ENCODE measurements around the gene MSS51.

Gene MSS51

DNA sequence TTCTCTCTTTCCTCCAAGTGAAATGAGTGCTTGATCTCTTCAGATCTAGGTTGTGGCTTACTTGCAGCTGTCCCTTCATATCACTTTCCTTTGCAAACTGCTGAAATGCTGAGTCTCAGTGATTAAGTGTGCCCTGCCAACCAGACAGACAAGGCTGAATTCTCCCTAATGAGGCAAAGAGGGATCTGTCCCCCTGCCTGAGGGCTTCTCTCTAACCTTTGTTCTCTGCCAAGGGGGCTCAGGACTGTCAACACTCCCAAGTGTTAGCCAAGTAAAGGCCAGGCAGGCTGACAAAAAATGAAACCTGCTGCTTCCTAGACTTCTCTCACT, at the start of gene MSS51:
MSS51 (minus strand) TSS at position 24 of the 330 bp plus-strand sequence. CDS start 5,277 bp downstream, outside the sequence.
- no peak for DNase-seq (ENCODE audit: low spot score)

- peak; percentile 39 for DNase-seq (ENCODE audit: low spot score)
Measured at GRCh38 chr10:73480158-73480557, 46.8 kb upstream of the MSS51 start.

GRCh38 chr10:73478636-73479035, 45.3 kb upstream of the MSS51 start:
- DNase-seq (ENCODE audit: low spot score), result no peak

- DNase-seq (ENCODE audit: low spot score), result no peak
Measured at GRCh38 chr10:73471226-73471625, 37.9 kb upstream of the MSS51 start.

DNA sequence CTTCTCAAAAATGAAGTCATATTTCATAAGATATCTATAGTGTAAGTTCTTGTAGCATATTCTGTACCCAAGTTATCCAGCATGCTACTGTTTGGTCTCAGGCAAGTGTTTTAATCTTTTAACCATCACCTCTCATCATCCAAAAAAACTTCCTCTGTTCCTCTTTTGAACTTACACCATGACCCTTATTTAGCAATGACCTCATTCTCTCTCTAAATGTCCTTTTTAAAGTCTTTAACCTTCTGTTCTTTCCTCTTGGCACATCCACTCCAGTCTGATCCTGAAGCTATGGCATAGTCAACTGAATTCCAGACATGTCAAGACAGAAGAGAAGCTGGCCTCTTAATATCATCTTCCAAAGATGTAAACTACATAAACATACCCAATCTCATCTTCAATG, 36.2 kb upstream of the MSS51 start:
- no peak for DNase-seq (ENCODE audit: low spot score)

- no peak for DNase-seq (ENCODE audit: low spot score)
Measured at GRCh38 chr10:73467206-73467605, 33.8 kb upstream of the MSS51 start.

- no peak for DNase-seq (ENCODE audit: low spot score)
Measured at GRCh38 chr10:73465978-73466726, 32.8 kb upstream of the MSS51 start.

DNA sequence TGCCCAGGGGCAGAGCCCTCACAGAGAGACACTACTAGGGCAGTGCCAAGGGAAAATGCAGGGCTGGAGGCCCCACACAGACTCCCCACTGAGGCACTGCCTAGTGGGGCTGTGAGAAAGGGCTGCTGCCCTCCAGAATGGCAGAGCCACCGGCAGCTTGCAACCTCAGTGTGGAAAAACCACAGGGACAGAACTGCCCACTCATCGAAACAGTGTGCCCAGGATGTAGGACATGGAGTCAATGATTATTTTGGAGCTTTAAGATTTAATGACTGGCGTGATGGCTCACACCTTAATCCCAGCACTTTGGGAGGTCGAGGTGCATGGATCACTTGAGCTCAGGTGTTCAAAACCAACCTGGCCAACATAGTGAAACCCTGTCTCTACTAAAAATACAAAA, 27.5 kb upstream of the MSS51 start:
- DNase-seq (ENCODE audit: low spot score), result no peak

GRCh38 chr10:73459683-73460314, 26.4 kb upstream of the MSS51 start:
- no peak for DNase-seq (ENCODE audit: low spot score)

DNA sequence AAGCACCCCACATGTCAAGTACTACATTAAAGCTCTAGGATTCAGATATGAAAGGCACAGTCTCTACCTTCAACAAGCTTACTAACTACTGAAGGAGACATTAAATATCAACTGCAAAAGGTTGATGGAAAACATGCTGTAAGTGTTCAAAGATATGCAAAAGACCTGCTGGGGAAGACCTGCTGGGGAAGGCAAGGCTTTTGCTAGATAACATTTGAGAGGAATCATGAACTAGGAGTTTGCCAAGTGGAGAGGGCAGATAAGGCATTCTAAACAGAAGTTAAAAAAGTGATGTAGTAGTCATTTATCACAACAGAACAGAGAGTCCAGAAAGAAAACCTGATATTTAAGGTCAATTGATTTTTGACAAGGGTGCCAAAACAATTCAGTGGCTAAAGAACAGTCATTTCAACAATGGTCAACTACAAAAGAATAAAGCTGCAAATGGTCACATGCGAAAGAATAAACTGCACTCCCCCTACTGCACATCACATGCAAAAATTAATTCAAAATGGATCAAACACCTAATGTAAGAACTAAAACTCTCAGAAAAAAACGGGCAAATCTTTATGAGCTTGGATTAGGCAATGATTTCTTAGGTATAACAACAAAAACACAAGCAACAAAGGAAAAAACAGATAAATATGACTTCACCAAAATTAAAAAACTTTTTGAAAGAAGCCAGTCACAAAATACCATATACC, 23.0 kb upstream of the MSS51 start:
- DNase-seq (ENCODE audit: low spot score), result no peak

DNA sequence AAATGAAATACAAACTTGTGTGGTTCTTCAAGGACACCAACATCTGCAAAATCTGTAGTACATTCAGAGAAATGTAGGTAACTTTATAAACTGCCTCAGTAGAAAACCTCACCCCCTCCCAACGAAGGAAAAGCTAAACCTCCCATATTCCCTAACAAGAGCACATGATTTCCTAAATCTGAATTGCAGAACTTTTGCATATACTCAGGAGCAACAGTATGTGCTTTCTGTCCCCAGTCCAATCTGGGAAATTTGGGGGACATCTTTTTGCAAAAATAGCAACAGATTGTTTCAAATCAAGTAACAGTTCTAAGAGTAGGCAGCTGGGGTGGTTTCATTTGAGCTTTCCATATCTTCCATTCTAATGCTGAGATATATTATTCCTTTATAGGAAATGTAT, 15.8 kb upstream of the MSS51 start:
- DNase-seq (ENCODE audit: low spot score), result no peak

DNA sequence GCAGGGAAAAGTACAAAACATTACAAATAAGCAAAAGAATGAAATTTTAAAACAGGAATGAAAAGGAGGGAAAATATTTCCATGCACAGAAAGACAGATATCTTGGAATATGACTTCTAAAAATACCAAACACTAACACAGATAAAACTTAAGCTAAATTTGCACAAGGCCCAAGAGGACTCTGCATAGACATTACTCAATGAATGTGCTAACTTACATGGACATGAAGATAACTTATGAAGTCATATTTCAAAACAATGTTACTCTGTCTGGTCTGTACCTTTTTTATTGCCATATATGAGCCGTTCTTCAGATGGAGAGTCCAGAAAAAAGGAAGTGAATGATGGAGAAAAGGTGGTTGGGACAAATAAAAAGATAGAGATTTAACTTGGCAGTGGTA, 15.0 kb upstream of the MSS51 start:
- no peak for DNase-seq (ENCODE audit: low spot score)

DNA sequence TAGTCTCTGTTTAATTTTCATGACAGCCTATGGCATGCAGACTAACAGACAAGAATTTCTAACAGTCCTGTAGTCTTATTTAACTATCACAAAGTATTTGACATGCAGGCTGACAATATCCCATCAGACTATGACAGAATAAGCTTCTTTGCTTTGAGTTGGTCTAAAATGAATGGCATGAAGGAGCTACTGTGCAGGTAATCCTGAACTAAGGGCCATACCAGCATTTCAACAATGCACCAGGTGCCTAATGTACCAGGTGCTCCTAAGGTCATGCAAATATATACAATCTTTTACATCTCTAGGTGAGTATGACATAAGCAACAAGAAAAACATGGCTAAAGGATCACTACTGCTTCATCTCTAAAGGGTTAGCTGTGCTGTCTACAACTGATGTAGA, 13.6 kb upstream of the MSS51 start:
- DNase-seq (ENCODE audit: low spot score), result no peak

GRCh38 chr10:73444457-73444856, 11.1 kb upstream of the MSS51 start:
- no peak for DNase-seq (ENCODE audit: low spot score)

GRCh38 chr10:73439605-73440312, 6.4 kb upstream of the MSS51 start:
- peak; percentile 75 for DNase-seq (ENCODE audit: low spot score)

GRCh38 chr10:73439055-73439454, 5.7 kb upstream of the MSS51 start:
- DNase-seq (ENCODE audit: low spot score), result no peak

GRCh38 chr10:73432646-73433537, 469 bp downstream of the MSS51 start:
- DNase-seq (ENCODE audit: low spot score), result no peak

DNA sequence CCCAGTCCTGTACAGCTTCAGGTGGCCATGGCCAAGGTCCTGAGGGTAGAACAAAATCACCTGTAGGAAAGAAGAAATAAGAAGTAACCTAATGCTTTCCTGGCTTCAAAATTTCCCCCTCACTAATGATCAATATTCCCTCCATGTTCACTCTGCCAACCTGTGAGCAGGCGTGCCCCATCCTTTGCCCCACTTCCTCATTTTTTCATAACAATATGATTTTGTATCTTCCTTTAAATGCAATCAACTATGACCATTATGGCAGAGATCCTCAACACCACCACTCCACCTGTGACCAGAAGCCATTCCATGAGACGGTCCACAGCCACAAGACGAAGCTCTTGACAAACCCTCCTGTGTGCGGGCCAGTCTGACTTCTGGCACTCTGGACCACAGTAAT, 7.0 kb downstream of the MSS51 start:
- DNase-seq (ENCODE audit: low spot score), result no peak

DNA sequence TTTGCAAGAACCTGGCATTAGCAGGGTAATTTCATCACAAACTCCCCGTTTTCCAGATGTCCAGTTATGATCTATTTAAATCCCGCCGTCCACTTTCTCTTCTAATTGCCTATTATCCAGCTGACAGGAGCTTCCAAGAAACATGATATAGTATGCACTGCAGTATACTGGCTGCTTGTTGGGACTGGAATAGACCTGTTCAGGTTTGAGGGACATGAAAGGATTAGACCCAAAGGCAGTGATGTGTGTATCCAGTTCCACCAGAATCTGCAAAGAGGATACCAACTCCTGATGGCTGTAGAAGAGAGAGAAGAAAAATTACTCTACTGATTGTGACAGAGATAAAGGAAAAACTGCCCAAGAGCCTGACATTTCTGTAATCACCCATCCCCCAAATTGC, 8.9 kb downstream of the MSS51 start:
- DNase-seq (ENCODE audit: low spot score), result no peak

GRCh38 chr10:73423309-73423708, 10.1 kb downstream of the MSS51 start:
- DNase-seq (ENCODE audit: low spot score), result no peak

GRCh38 chr10:73416571-73416970, 16.8 kb downstream of the MSS51 start:
- no peak for DNase-seq (ENCODE audit: low spot score)
